Subcutaneous adipose tissue (tissue), 4 donors: Measurements from ENCODE around the gene CTDSP2. TPM values are rescaled to one million over a fixed set of nuclear protein-coding genes. Genes with fewer than 3 reads are reported as not detected.

Source experiments
- total RNA-seq, 4 donors: library from RNA; depleted of rRNA; stranded (reverse); fragments of >200 nt; gene quantifications; one replicate each; pipeline ENCODE4 v1.1.0, GENCODE V29; 2016
- TF ChIP-seq, protein P1 (sequence below): fragments of 450-650 bp; IDR thresholded peaks from one replicate; pipeline ENCODE4 v1.5.1; 2016; ENCODE audit warnings: low read depth, mild to moderate bottlenecking, control low read depth, antibody characterized with exemption, moderate library complexity

The CTDSP2 gene
- total RNA-seq, 4 donors from 2014 or later, result 126 to 167 (median 139) TPM

DNA sequence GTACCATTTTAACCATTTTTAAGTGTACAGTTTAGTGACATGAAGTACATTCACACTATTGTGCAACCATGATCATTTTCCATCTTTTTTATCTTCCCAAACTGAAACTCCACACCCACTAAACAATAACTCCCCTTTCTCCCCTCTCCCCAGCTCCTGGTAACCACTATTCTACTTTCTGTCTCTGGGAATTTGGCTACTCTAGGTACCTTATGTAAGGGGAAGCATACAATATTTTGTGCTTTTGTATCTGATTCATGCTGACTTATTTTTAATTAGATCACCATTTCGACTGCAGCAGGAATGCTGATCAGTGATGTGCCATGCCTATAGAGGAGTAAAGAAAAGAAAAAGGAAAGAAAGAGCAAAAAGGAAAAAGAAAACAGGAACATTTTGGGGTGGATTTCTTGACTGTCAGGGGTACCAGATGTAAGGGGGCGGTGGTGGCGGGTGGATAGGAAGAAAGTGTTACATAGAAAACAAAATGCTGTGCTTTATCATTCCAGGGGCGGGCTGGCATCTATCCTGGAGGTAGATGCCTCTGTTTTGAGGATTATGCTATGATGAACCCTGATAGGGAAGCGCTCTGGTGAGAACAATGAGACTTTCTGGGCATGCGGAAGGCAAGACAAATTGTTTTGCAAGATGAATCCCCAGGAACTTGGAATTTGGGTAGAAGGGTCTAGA is 45.2 kb upstream of the CTDSP2 start:
- TF ChIP-seq, protein P1, sequence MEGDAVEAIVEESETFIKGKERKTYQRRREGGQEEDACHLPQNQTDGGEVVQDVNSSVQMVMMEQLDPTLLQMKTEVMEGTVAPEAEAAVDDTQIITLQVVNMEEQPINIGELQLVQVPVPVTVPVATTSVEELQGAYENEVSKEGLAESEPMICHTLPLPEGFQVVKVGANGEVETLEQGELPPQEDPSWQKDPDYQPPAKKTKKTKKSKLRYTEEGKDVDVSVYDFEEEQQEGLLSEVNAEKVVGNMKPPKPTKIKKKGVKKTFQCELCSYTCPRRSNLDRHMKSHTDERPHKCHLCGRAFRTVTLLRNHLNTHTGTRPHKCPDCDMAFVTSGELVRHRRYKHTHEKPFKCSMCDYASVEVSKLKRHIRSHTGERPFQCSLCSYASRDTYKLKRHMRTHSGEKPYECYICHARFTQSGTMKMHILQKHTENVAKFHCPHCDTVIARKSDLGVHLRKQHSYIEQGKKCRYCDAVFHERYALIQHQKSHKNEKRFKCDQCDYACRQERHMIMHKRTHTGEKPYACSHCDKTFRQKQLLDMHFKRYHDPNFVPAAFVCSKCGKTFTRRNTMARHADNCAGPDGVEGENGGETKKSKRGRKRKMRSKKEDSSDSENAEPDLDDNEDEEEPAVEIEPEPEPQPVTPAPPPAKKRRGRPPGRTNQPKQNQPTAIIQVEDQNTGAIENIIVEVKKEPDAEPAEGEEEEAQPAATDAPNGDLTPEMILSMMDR, result no peak

DNA sequence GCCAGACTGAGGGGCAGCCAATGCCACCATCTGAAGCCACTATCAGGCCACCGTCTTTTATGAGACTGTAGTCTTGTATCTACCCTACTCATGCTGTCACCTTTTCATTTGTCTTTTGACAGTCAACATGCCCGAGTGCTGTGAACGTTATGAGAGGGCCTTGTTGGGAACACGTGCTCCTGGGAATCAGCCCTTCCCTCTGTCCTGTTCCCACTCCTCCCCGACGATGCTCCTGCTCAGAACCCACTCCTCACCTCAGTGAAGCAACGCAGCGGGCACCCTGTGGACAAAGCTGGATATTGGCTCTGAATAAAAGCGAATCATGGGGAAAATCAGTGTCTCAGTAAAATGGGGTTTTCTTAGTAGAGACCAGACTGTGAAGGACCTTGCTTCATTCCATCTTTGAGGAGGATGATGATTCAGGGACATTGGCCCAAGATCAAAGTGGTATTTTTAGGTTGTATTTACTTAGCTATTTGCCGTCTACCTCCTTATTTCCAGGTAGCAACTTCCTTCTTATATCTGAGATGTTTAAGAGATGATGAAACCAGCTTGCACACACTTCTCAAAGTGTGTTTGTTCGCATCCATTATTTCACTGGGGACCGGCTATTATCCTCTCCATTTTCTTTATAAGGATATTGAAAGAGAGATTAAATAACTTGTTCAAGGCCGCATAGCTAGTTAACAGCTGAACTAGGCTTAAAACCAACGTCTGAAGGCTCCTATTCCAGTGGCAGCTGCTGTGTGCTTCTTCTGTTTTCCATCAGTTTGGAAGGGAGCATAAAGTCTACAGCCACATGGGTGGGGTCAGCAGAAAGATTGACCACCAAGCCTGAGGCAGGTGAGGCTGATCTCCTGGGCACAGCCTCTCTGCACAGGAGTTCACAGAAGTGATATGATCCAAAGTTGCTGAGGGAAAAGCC is 43.9 kb upstream of the CTDSP2 start:
- TF ChIP-seq, protein P1, result no peak

DNA sequence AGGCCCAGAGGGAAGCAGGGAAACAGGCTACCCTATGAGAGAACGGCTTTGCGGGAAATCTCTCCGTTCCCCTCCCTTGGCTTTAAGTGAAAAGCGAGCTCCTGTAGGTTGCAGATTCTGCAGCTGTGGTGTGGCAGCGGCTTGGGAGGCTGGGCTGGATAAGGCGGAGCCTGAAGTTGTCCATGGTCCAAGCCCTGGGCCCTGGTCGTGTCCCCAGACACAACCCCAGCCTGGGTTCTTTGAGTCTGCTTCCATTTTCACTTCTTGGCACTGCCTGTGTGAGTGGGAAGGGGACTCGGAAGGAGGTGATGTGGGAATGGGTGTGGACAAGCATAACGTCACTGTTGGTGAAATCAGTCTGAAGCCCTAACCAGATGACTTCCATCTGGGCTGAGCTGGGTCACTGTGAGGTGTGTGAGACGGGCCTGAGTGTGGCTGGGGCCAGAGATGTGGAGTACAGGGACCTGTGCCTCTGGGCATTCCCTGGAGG is 43.0 kb upstream of the CTDSP2 start:
- TF ChIP-seq, protein P1, result no peak

DNA sequence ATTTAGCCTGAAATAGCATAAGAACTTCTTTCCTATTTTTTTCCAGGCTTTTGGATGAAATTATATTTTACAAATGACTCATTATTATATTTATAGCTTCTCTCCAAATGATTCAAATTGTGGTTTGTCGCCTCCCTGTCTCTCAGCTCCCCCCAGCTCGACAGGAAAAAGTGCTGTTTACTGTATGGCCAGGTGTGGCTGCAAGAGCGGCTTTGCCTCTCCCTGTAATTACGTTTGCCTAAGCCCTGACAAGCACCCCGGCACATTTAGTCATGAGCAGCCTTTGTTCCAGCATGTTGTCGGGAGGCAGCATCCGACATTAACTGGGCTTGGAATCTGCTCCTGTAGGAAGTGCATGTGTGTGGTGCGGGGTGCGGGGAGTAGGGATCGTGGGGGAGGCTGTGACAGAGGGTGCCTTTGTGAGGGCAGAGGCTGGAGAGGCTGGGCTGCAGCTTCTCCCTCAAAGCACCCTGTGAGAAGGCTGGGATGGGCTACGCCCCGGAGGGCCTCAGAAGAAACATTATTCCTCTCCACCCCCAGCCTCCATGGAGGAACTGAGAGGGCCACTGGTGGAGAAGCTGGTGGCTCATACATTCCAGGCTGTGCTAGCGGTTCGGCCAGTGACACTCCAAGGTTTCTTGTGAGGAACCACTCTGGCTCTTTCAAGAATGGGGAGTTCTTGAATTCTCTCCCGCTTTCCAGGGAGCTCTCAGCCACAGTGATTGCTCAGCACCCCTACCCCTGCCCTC is 42.1 kb upstream of the CTDSP2 start:
- TF ChIP-seq, protein P1, result no peak

DNA sequence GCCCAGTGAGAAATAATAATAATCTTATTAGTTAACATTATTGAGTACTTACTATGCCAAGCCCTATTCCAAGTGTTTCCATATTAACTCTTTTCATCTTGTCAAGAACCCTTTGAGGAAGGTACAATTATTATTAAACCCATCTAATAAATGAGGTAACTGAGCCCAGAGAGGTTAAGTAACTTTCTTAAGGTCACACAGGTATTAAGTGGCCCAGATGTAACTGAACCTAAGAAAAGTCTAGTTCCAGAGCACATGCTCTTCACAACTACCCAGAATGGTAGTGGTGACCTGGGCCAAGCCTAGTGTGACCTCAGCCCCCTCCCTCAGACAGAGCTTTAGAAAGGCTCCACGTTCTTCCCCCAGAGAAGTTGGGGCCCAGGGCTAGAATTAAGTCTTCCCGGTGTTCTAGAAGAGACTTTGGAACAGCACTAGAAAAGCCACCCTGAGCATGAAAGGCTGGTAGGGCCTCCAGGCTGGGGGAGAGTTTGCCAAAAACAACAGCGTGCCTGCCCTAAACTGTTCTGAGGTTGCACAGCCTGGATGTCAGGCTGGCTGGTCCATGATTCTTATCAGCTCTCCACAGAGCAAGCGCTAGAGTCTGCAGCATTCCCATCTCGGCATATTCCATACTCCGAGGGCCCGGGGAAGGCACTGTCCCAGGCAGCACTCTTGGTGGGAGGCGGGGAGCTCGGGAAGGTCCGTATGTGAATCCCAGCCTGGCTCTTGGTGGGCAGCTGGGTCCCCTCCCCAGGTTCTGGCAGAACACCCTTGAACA is 41.3 kb upstream of the CTDSP2 start:
- TF ChIP-seq, protein P1, result no peak

DNA sequence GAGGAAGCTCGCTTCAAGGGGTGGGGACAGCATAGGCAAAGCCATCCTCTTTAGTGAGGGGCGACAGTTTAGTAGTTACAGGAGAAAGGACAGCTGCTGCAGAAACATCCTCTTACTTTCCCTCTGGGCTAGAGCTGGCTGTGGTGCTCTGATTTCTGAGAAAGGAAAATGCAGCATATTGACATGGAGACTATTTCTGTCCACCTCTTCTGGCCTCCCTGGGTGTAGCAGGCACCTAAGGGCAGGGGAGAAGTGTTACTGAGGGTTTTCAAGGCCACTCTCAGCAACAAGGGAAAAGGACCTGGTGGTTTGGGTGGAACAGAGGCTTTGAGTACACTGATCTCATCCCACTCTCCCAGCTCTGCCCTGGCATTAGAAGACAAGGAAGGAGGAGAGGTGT is 40.0 kb upstream of the CTDSP2 start:
- TF ChIP-seq, protein P1, result no peak
